GM18519 (cell line): ENCODE results near the gene TPSAB1.
"Not testable (repeated sequence)": the region's sequence is repeated elsewhere in the genome, so short reads cannot be mapped to it uniquely, and the experiment has no call there.

Experiments used
- ATAC-seq: cut with Tn5 transposase; IDR thresholded peaks from one replicate; pipeline ENCODE4 v1.9.1; 2021; ENCODE audit warnings: mild to moderate bottlenecking, moderate library complexity; ENCODE audit not compliant: unreplicated experiment, low FRiP score

TPSAB1 gene

DNA sequence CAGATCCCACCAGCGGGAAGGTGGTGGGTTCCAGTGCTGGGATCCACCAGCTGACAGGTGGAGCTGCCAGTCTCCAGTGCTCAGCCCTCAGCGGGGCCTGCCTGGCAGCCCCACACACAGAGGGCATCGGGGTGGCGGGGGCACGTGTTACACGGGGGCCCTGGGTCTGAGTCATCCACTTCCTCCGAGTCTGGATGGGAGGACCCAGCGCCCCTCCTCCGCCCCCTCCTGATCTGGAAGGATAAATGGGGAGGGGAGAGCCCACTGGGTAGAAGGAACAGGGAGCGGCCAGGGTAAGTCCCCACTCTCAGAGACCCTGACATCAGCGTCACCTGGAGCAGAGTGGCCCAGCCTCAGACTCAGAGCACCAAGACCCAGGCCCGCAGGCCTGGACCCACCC, at the start of gene TPSAB1:
Gene TPSAB1, plus strand, starts transcription at position 270 of the 400 bp plus-strand sequence. CDS start 234 bp downstream, outside the sequence.
- not testable (repeated sequence) for ATAC-seq

DNA sequence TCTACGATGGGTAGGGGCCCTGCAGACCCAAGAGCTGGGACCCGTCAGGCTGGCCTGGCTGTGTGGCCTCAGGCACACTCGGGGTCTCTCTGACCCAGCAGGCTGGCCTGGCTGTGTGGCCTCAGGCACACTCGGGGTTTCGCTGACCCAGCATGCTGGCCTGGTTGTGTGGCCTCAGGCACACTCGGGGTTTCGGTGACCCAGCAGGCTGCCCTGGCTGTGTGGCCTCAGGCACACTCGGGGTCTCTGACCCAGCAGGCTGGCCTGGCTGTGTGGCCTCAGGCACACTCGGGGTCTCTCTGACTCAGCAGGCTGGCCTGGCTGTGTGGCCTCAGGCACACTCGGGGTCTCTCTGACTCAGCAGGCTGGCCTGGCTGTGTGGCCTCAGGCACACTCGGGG, 49.7 kb upstream of the TPSAB1 start:
- not testable (repeated sequence) for ATAC-seq

DNA sequence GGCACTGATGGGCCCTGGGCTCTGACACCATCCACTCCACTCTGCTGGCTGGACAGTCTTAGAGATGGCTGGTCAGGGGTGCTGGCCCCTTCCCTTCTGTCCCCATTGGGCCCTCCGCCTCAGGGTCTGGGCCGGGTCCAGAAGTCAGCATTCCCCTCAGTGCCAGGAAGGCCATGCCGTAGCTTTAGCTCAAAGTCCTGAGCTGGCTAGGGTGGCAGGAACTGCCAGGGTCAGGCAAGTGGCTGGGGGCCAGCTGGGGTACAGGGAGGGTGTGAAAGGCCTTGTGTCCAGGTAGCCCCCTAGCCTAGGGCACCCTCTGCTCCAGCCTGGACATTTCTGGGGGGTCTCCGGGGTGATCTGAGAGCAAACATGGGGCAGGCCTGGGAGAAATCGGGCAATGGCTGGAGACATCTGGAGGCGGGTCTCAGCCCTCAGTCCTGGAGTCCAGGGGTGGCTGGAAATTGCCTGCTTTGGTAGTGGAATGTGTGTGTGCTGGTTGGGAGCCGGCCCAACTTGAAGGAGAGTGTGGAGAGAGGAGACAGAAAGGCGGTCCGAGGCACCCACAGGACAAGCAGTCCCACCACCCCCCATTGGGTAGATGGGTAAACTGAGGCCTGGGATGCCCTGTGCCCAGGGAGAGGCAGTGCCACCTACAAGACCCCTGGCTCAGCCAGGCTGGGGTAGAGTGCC, 48.0 kb upstream of the TPSAB1 start:
- ATAC-seq = no peak

DNA sequence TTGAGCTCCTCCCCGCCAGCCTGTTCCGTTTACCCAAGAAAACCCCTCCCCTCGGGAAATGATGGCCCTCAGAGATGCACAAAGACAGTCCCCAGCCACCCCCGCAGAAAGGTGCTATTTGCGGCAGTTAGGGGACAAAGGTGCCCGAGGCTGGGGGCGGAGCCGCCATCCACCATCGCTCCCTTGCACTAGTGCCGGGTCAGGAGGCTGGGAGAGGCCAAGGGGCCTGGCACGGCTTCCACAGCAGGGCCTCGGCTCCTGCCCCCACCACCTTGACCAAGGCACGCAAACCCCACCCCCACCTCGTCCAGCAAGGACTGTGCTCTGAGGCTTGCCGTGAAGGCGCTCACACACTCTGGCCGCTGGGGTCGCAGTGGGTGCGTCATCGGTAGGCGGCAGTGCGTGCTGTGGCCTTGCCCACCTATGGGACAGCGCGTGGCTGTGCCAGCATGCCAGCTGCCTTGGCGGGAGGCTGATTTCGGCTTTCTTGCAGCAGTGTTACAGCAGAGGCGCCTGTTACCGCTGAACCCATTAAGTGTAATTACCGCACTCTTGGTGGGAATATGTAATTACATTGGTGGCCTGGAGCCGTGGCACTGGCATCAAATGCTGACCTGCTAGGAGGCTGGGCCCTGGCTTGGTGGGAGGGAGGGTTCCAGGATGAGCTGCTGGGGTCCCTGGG, 47.2 kb upstream of the TPSAB1 start:
- no peak for ATAC-seq

DNA sequence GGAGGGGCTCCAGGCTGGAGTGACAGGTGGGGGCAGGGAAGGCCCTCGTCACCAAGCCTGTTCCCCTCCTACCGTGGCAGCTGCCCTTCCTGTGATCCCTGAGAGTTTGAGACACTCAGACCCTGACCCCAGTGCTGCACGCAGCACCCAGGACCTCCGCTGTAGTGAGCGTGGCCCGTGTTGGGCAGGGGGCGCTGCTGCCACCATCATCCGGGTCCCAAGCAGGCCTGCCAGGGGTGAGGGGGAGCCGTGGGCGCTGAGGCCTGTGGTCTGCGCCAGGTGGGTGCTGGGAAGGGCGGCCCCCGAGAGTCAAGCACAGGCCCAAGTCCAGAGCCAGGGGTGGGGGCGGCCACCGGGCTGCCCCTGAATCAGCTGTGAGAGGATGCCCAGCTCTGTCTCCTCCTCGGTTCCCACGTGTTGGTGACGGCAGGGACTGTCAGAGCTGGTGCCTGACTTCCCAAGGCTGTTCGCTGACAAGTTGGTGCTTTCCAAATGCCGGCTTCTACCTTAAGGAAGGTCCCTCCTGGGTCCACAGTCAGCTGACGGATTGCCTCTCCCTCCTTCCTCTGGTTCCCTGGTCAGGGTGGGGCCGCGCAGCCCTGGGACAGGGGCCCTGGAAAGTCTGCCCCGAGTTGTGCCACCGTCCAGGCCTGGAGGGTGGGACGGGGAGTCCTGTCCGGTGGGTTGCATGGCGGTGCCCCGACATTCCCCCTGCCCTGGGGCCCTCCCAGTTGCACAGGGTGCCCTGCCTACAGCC, 46.5 kb upstream of the TPSAB1 start:
- no peak for ATAC-seq

DNA sequence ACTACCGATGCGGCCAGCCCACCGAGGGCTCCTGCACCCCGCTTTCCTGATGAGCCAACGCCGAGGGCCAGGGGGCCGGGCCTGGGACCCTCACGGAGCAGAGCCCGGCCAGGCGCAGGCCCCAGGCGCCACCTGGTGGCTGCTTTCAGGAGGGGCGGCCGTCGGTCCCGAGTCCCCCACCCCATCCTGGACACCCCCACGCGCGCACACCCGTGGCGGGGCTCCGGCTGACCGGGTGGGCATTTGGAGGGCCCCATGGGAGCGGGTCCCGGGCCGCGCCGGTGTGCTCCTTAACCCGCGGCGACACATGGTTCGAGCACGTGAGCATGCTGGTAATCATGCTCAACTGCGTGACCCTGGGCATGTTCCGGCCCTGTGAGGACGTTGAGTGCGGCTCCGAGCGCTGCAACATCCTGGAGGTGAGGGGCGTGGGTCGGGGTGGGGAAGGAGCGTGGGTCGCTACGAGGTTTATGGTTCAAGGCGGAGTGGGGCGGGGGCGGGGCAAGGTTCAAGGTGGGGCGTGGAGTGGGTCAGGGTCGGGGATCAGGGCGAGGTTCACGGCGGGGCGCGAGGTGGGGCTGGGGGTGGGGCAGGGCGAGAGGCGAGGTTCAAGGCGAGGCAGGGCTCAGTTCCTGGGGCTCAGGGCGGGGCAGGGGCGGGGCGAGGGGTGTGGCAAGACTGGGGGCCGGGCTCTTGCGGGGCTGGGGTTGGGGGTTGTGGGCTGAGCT, 45.7 kb upstream of the TPSAB1 start:
- ATAC-seq = no peak

DNA sequence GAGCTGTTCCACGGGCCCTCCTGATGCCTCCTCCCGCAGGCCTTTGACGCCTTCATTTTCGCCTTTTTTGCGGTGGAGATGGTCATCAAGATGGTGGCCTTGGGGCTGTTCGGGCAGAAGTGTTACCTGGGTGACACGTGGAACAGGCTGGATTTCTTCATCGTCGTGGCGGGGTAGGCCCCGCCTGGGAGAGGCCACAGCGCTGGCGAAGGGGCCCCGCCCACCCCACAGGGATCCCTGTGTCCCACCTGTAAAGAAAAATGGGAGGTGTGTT, 45.2 kb upstream of the TPSAB1 start:
- ATAC-seq = no peak

DNA sequence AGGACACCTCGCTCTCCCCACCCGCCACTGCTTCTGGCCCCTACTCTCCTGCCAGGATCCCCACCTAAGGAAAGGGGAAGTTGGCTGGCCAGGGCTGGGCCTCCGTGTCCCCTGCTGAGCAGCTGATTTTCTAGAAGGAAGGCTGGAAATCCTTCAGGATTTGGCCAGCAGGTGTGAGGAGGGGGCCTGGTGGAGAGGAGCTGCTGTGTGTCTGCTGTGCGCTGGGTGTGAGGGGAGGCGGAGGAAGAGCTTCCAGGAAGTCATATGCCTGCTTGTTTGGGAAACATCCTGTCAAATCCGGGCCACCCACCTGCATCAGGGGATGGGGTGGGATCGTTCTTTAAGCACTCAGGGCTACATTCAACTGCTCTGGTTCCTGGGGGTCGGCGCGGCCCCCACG, 44.0 kb upstream of the TPSAB1 start:
- no peak for ATAC-seq

DNA sequence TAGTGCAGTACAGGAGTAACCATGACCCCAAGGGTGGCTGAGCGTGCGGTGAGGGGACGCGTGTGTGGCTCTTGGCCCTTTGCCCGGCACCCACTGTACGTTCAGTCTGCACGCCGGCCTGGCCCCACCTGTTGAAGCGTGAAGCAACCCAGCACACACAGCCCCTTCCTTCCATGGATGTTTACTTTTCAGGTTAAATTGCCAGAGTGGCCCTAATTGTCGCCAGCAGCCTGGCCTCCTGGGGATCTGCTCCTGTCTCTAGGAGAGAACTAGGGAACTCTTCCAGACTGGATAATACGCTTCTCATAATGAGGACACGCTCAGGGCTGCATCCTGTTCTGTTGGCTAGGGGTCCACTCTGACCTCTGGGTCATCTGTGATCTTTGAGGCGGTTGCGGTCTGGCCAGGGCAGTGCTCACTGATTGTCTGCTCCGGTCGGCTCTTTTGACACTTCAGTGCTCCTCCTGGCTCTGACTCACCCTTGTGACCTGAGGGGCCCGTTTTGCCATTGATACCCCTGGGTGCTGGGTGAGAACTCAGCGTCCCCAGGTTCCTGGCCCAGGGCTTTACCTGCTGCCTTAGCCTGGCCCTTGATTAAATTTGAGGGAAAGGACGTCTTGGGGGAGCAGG, 43.2 kb upstream of the TPSAB1 start:
- no peak for ATAC-seq

DNA sequence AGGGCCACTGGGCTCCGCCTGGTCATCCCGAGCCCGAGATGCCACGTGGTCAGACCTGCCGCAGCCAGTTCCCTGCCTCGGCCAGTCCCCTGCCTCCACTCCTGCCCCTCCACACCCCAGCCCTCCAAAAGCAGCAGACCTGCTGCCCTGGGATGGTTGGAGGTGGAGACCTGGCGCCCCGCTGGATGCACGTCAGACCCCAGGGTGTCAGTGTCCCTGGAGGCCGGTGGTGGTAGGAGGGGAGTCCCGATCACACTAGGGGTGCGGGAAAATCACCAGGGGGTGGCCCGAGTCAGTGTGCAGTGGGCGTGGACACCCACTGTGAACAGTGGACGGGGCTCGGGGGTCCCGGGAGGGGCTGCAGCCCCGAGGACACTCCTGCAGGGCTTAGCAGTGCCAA, 42.3 kb upstream of the TPSAB1 start:
- ATAC-seq = no peak

DNA sequence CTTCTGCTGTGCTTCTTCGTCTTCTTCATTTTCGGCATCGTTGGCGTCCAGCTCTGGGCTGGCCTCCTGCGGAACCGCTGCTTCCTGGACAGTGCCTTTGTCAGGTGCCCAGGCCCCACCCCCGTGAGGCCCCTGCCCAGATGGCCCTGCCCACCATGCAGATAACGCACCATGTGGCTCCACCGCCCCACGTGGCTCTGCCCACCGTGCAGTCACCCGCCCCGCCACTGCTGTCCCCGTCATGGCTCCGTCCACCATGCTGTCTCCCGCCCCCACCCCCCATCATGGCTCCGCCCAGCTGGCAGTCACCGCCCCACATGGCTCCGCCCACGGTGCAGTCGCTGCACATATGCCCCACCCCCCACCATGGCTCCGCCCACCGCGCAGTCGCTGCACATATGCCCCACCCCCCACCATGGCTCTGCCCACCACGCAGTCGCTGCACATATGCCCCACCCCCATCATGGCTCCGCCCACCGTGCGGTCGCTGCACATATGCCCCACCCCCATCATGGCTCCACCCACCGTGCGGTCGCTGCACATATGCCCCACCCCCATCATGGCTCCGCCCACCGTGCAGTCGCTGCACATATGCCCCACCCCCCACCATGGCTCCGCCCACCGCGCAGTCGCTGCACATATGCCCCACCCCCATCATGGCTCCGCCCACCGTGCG, 41.7 kb upstream of the TPSAB1 start:
- not testable (repeated sequence) for ATAC-seq

DNA sequence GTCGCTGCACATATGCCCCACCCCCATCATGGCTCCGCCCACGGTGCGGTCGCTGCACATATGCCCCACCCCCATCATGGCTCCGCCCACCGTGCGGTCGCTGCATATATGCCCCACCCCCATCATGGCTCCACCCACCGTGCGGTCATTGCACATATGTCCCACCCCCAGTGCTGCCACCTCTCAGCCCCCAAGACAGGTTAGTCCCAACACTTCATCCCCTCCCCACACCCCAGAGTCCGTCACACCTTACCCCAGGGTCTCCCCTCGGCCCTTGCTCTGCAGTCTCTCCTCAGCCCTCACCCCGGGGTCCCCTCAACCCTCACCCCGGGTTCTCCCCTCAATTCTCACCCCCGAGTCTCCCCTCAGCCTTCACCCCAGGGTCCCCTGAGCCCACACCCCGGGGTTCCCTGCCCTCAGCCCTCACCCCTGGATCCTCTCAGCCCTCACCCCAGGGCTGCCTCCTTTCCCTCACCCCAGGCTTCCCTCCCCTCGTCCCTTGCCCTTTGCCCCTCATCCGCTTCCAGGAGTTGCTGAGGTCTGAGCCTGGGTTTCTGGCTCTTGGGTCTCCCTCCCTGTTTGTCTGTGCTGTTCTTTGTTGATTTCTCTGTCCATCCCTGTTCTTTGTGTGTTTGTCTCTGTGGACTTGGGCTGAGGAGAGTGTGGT, 41.0 kb upstream of the TPSAB1 start:
- no peak for ATAC-seq

DNA sequence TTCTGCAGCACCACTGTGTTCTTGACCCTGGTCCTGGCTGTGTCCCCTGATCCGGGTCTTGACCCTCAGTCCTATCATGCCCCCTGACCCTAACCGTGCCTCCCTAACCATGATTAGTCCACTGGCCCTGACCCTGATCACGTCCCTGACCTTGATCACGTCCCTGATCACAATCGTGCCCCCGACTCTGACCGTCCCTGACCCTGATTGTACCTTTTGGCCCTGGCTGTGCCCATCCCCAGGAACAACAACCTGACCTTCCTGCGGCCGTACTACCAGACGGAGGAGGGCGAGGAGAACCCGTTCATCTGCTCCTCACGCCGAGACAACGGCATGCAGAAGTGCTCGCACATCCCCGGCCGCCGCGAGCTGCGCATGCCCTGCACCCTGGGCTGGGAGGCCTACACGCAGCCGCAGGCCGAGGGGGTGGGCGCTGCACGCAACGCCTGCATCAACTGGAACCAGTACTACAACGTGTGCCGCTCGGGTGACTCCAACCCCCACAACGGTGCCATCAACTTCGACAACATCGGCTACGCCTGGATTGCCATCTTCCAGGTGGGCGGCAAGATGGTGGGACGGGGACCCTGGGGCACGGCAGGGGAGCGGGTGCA, 40.4 kb upstream of the TPSAB1 start:
- ATAC-seq = no peak

DNA sequence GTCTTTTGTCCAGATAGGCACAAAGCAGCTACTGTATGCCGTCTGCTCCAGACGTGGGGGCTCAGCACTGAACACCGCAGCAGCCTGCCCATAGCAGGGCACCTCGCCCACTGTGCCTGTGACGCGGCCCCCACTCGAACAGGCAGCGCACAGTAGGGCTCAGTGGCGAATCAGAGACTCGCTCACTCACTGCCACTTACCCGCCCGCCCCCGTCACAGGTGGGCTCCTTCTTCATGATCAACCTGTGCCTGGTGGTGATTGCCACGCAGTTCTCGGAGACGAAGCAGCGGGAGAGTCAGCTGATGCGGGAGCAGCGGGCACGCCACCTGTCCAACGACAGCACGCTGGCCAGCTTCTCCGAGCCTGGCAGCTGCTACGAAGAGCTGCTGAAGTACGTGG, 39.1 kb upstream of the TPSAB1 start:
- ATAC-seq = no peak

DNA sequence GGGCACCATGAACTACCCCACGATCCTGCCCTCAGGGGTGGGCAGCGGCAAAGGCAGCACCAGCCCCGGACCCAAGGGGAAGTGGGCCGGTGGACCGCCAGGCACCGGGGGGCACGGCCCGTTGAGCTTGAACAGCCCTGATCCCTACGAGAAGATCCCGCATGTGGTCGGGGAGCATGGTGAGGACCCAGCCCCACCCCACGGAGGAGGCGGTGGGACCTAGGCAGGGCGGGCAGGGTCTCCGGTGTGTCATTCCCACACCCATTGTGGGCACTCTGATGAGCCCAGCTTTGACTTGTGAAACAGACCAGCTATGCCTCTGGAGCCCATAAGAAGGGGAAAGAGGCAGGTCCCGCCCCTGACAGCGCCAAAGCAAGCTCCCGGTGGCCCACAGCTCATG, 38.2 kb upstream of the TPSAB1 start:
- no peak for ATAC-seq

DNA sequence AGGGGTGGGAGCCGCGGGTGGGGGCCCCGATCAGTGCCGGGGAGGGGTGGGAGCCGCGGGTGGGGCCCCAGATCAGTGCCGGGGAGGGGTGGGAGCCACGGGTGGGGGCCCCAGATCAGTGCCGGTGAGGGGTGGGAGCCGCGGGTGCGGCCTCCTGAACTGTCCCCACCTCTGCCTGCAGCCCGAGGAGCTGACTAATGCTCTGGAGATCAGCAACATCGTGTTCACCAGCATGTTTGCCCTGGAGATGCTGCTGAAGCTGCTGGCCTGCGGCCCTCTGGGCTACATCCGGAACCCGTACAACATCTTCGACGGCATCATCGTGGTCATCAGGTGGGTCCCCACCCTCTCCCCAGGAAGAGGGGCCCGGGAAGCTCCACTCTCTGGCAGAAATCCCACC, 35.6 kb upstream of the TPSAB1 start:
- ATAC-seq = no peak

DNA sequence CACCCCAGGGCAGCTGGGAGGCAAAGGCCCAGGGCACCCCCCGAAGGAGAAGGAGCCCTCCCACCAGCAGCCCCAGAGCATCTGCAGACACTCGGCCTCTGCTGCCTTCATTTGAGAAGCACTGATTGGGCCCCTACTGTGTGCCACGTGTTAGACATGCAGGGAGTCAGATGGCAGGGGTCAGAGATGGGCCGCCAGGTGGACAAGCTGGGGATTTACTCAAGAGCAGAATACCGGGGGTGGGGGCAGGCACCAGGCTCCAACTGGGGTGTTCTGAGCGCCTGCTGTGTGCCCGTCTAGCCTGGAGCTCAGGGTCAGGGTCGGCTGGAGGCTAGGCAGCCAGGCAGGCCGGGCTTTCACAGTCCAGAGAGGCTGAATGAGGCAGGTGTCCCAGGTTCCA, 34.2 kb upstream of the TPSAB1 start:
- ATAC-seq = no peak

DNA sequence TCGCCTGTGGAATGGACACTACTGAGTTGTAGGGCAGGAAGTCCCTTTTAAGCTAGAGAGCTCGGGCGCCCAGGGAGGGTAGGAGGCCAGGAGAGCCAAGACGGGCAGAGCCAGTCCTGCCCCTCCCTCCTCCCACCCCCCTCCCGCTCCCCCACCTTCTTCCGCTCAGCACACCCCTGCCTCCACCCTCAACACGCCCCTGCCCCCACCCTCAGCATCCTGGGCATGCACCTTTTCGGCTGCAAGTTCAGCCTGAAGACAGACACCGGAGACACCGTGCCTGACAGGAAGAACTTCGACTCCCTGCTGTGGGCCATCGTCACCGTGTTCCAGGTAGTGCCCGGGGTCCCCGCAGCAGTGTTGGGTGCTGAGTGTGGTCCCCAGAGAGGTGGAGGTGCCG, 33.7 kb upstream of the TPSAB1 start:
- no peak for ATAC-seq

DNA sequence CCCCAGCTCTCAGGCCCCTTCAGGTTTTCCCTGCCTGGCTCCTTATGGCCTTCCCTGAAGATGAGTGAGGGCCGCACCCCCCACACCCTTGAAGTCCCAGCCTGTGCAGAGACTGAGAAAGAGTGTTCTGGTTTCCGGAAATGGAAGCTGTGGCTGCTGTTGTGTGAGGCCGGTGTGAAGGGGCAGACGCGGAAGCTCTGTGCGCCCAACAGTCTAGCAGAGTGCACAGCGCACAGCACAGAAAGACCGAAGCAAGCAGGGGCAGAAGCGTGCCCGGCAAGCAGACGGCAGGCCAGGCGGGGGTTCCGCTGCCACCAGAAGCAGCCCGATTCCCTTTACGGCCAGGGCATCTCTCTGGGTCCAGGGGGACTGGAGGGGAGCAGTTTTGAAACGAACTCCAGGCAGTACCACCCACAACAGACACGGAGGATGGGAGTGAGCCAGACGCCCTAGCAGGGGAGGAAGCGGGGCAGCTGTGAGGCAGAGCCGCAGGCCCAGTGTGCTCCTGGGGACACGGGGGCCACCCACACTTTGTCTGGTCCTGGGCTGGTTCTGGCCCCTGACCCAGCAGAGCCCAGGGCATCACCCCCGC, 32.2 kb upstream of the TPSAB1 start:
- no peak for ATAC-seq
